ENCODE measurements around the gene SMIM36. TPM values are rescaled to one million over a fixed set of nuclear protein-coding genes. Genes with fewer than 3 reads are reported as not detected.

SMIM36 gene
- total and polyA plus RNA-seq, 2 donors from 2014 or later: not detected

GRCh38 chr17:55532670-55533069 is 21.4 kb upstream of the SMIM36 start:
- intact Hi-C loops (cut with DNase I): no loop called here
- no peaks in the 10 kb centered on the region for H3K36me3 ChIP-seq (ENCODE audit: control insufficient read depth in 2 of 3, insufficient read depth in 3 of 3, low read length in 3 of 3)
- H3K27ac ChIP-seq (ENCODE audit: low read depth in 2 of 2, low read length in 2 of 2): no peak overlapping the region
- DNase-seq (no peak), FAIRE-seq (no peak)
- no peak for TF ChIP-seq CTCF (IDR thresholded peaks at IDR 0.05; ENCODE audit: borderline replicate concordance, extremely low read depth, insufficient read depth)
- H3K9me3 ChIP-seq (ENCODE audit: control insufficient read depth in 2 of 3, insufficient read depth in 1 of 3, low read length in 3 of 3): no peaks in the 10 kb centered on the region
- no peak overlapping the region for H3K4me3 ChIP-seq (ENCODE audit: low read length in 3 of 3)
- H3K4me1 ChIP-seq (ENCODE audit: control insufficient read depth in 2 of 3, insufficient read depth in 2 of 3, low read depth in 1 of 3, low read length in 3 of 3): no peaks in the 10 kb centered on the region
- no peak overlapping the region for H3K9ac ChIP-seq (ENCODE audit: low read length in 3 of 3)
- H3K27me3 ChIP-seq (ENCODE audit: control insufficient read depth, insufficient read depth, low read length): no peaks in the 10 kb centered on the region

- intact Hi-C loops (cut with DNase I): no loop called here
- H3K27me3 ChIP-seq (ENCODE audit: control insufficient read depth, insufficient read depth, low read length): no peaks in the 10 kb centered on the region
- H3K27ac ChIP-seq (ENCODE audit: low read depth in 2 of 2, low read length in 2 of 2): no peak overlapping the region
Measured at GRCh38 chr17:55531053-55531728, 19.9 kb upstream of the SMIM36 start.

GRCh38 chr17:55530064-55530463 is 18.8 kb upstream of the SMIM36 start:
- FAIRE-seq: no peak
- no peaks in the 10 kb centered on the region for H3K27me3 ChIP-seq (ENCODE audit: control insufficient read depth, insufficient read depth, low read length)
- intact Hi-C loops (cut with DNase I): no loop called here
- H3K4me3 ChIP-seq (ENCODE audit: low read length in 3 of 3): no peak overlapping the region
- no peaks in the 10 kb centered on the region for H3K9me3 ChIP-seq (ENCODE audit: control insufficient read depth in 2 of 3, insufficient read depth in 1 of 3, low read length in 3 of 3)
- no peaks in the 10 kb centered on the region for H3K36me3 ChIP-seq (ENCODE audit: control insufficient read depth in 2 of 3, insufficient read depth in 3 of 3, low read length in 3 of 3)
- no peak for DNase-seq
- H3K9ac ChIP-seq (ENCODE audit: low read length in 3 of 3): no peak overlapping the region
- H3K27ac ChIP-seq (ENCODE audit: low read depth in 2 of 2, low read length in 2 of 2): no peak overlapping the region
- no peaks in the 10 kb centered on the region for H3K4me1 ChIP-seq (ENCODE audit: control insufficient read depth in 2 of 3, insufficient read depth in 2 of 3, low read depth in 1 of 3, low read length in 3 of 3)
- TF ChIP-seq CTCF (IDR thresholded peaks at IDR 0.05; ENCODE audit: borderline replicate concordance, extremely low read depth, insufficient read depth): no peak

More at GRCh38 chr17:55531053-55531728, 19.9 kb upstream of the SMIM36 start:
- no peak for TF ChIP-seq CTCF (IDR thresholded peaks at IDR 0.05; ENCODE audit: borderline replicate concordance, extremely low read depth, insufficient read depth)
- Histone ChIP-seq H3K4me1 (ENCODE audit: control insufficient read depth in 2 of 3, insufficient read depth in 2 of 3, low read depth in 1 of 3, low read length in 3 of 3) (no peaks in the 10 kb centered on the region), H3K9ac (ENCODE audit: low read length in 3 of 3) (no peak overlapping the region), H3K4me3 (ENCODE audit: low read length in 3 of 3) (no peak overlapping the region), H3K9me3 (ENCODE audit: control insufficient read depth in 2 of 3, insufficient read depth in 1 of 3, low read length in 3 of 3) (no peaks in the 10 kb centered on the region), H3K36me3 (ENCODE audit: control insufficient read depth in 2 of 3, insufficient read depth in 3 of 3, low read length in 3 of 3) (no peaks in the 10 kb centered on the region)
- DNase-seq (peak in 1 of 5 donors; percentile 13), FAIRE-seq (no peak)
